SU-DHL-6 (cell line): ENCODE measurements around the gene SLC16A5.
"Not testable (repeated sequence)": the region's sequence is repeated elsewhere in the genome, so short reads cannot be mapped to it uniquely, and the experiment has no call there.

Experiments used
- H2AFZ ChIP-seq: fragments of 200-600 bp; sonication (generic); 2 replicates; pipeline ENCODE4 v1.6.1; 2014; ENCODE audit warnings: low read depth, mild to moderate bottlenecking, moderate library complexity, mixed read lengths, antibody characterized with exemption, low read length; ENCODE audit not compliant: severe bottlenecking
- H3F3A ChIP-seq: fragments of 200-600 bp; shearing (Covaris generic); 2 replicates; pipeline ENCODE4 v1.6.0; 2016; ENCODE audit warnings: antibody characterized with exemption, mild to moderate bottlenecking; ENCODE audit not compliant: insufficient read depth
- H3K27ac ChIP-seq: fragments of 200-600 bp; sonication (generic); 2 replicates; pipeline ENCODE4 v1.5.1; 2016; ENCODE audit warnings: low read depth, mild to moderate bottlenecking, low read length, moderate library complexity, mixed read lengths
- H3K27me3 ChIP-seq: fragments of 200-600 bp; sonication (generic), shearing (Covaris generic); 2 replicates; pipeline ENCODE4 v1.6.0; 2014; ENCODE audit warnings: mild to moderate bottlenecking, low read length
- H3K36me3 ChIP-seq: fragments of 200-600 bp; sonication (generic); 2 replicates; pipeline ENCODE4 v1.6.1; 2014; ENCODE audit warnings: mild to moderate bottlenecking, low read length, mixed read lengths
- H3K4me2 ChIP-seq: fragments of 300-600, 200-600 bp; shearing (Covaris generic), sonication (generic); 2 replicates; pipeline ENCODE4 v1.6.0; 2014; ENCODE audit warnings: low read length, low read depth, mild to moderate bottlenecking; ENCODE audit not compliant: poor library complexity, severe bottlenecking
- H3K4me3 ChIP-seq: fragments of 200-600 bp; sonication (generic); 2 replicates; pipeline ENCODE4 v1.5.1; 2014; ENCODE audit warnings: antibody characterized with exemption, low read length, mild to moderate bottlenecking, mixed read lengths; ENCODE audit not compliant: insufficient read depth, poor library complexity, severe bottlenecking
- H3K79me2 ChIP-seq: fragments of 200-600 bp; sonication (generic); 2 replicates; pipeline ENCODE4 v1.6.1; 2014; ENCODE audit warnings: mild to moderate bottlenecking, low read length, moderate library complexity; ENCODE audit not compliant: insufficient read depth
- H3K9ac ChIP-seq: fragments of 200-600 bp; sonication (generic); 2 replicates; pipeline ENCODE4 v1.7.0; 2014; ENCODE audit warnings: mild to moderate bottlenecking, low read length
- H3K9me2 ChIP-seq: fragments of 200-600 bp; sonication (generic); replicated peaks from 2 replicates; pipeline ENCODE4 v1.6.1; 2014; ENCODE audit warnings: low read length; ENCODE audit not compliant: insufficient read depth
- H3K9me3 ChIP-seq: fragments of 200-600 bp; sonication (generic); 2 replicates; pipeline ENCODE4 v1.6.1; 2014; ENCODE audit warnings: low read length, mixed read lengths; ENCODE audit not compliant: insufficient read depth
- H4K20me1 ChIP-seq: fragments of 200-600 bp; sonication (generic); 2 replicates; pipeline ENCODE4 v1.6.1; 2014; ENCODE audit warnings: low read depth, mild to moderate bottlenecking, antibody characterized with exemption, low read length, moderate library complexity, mixed read lengths
- CTCF ChIP-seq: fragments of 200-600 bp; sonication (generic); IDR thresholded peaks from one replicate; pipeline ENCODE4 v1.5.1; 2017; ENCODE audit warnings: antibody characterized with exemption, mild to moderate bottlenecking, low read length, moderate library complexity; ENCODE audit not compliant: insufficient read depth, poor library complexity, severe bottlenecking
- EZH2phosphoT487 ChIP-seq: fragments of 200-600 bp; sonication (generic), shearing (Covaris generic); conservative IDR thresholded peaks from 2 replicates; pipeline ENCODE4 v1.6.1; 2018; ENCODE audit warnings: mild to moderate bottlenecking, antibody characterized with exemption, low read length, moderate library complexity, mixed read lengths

Gene SLC16A5

GRCh38 chr17:75126954-75127353 is 39.2 kb downstream of the SLC16A5 start:
- Histone ChIP-seq H3K9me3 (no peaks in the 10 kb centered on the region), H3K4me3 (no peak overlapping the region), H3K27ac (no peak overlapping the region), H3K9me2 (no peaks in the 10 kb centered on the region), H3K9ac (no peak overlapping the region), H4K20me1 (peaks cover 3% of the 10 kb centered on the region; the same call in 1 of the 2 replicates), H3K79me2 (peaks cover 17% of the 10 kb centered on the region), H2AFZ (no peak overlapping the region), H3F3A (peaks cover 4% of the 10 kb centered on the region; the same call in 1 of the 2 replicates), H3K36me3 (no peaks in the 10 kb centered on the region), H3K4me2 (no peak overlapping the region), H3K27me3 (no peaks in the 10 kb centered on the region)
- TF ChIP-seq CTCF: no peak
- TF ChIP-seq EZH2phosphoT487: no peak

- not testable (repeated sequence) for H3F3A ChIP-seq, H3K9ac ChIP-seq, H3K4me3 ChIP-seq, H3K36me3 ChIP-seq, H3K27me3 ChIP-seq, H4K20me1 ChIP-seq, H3K9me3 ChIP-seq, H3K4me2 ChIP-seq, H3K9me2 ChIP-seq, H3K27ac ChIP-seq, H2AFZ ChIP-seq
- peaks cover 17% of the 10 kb centered on the region for H3K79me2 ChIP-seq
These were observed 40.2 kb downstream of the SLC16A5 start for GRCh38 chr17:75127936-75128335.

- no peak overlapping the region for H3K9ac ChIP-seq
- H3K36me3 ChIP-seq: no peaks in the 10 kb centered on the region
- no peaks in the 10 kb centered on the region for H3K9me3 ChIP-seq
- H3F3A ChIP-seq: peaks cover 4% of the 10 kb centered on the region; the same call in 1 of the 2 replicates
- H3K27ac ChIP-seq: no peak overlapping the region
- peaks cover 3% of the 10 kb centered on the region; the same call in 1 of the 2 replicates for H4K20me1 ChIP-seq
- no peak for TF ChIP-seq CTCF
- TF ChIP-seq EZH2phosphoT487: no peak
- no peak overlapping the region for H3K4me2 ChIP-seq
- no peak overlapping the region for H2AFZ ChIP-seq
- H3K79me2 ChIP-seq: peaks cover 17% of the 10 kb centered on the region
- no peaks in the 10 kb centered on the region for H3K9me2 ChIP-seq
- no peaks in the 10 kb centered on the region for H3K27me3 ChIP-seq
- no peak overlapping the region for H3K4me3 ChIP-seq
These were observed 41.1 kb downstream of the SLC16A5 start for GRCh38 chr17:75128694-75129505.

- Histone ChIP-seq H3K27ac (no peak overlapping the region), H3K9me3 (no peaks in the 10 kb centered on the region), H3K4me2 (no peak overlapping the region), H3K9ac (no peak overlapping the region), H3F3A (peaks cover 6% of the 10 kb centered on the region; the same call in 1 of the 2 replicates), H3K9me2 (no peaks in the 10 kb centered on the region), H4K20me1 (peaks cover 3% of the 10 kb centered on the region; the same call in 1 of the 2 replicates), H3K4me3 (no peak overlapping the region), H3K27me3 (no peaks in the 10 kb centered on the region), H2AFZ (no peak overlapping the region), H3K36me3 (no peaks in the 10 kb centered on the region), H3K79me2 (peaks cover 17% of the 10 kb centered on the region)
- TF ChIP-seq EZH2phosphoT487: no peak
- TF ChIP-seq CTCF: no peak
These were observed 41.8 kb downstream of the SLC16A5 start for GRCh38 chr17:75129576-75129975.
